OCI-LY7 (cell line): ENCODE results near the gene NOL9. TPM values are rescaled to one million over a fixed set of nuclear protein-coding genes. Genes with fewer than 3 reads are reported as not detected.
A peak's percentile ranks its signal among the peaks of the same experiment; 100 is the strongest.

Experiments
- BruUV-seq: library from RNA; stranded (reverse); fragments of 400-500 nt; replicated peaks from 2 replicates; lab custom pipeline; 2021; lab: Mats Ljungman, UMichigan
- CTCF ChIA-PET: fragments of 300-600 bp; sonication (Branson Sonifier 250); formaldehyde crosslinking; loops from one replicate; lab custom pipeline; 2022; ENCODE audit warnings: antibody characterized with exemption; ENCODE audit not compliant: unreplicated experiment; lab: Charles Lee
- POLR2A ChIA-PET: fragments of 300-600 bp; sonication (Branson Sonifier 250); formaldehyde crosslinking; loops from one replicate; lab custom pipeline; 2022; ENCODE audit warnings: antibody characterized with exemption; lab: Charles Lee
- DNase-seq: peaks from one replicate; pipeline ENCODE4 v3.0.0-alpha.2; 2015; ENCODE audit warnings: low spot score
- H2AFZ ChIP-seq: fragments of 200-600 bp; sonication (generic), shearing (Covaris generic); 2 replicates; pipeline ENCODE4 v1.6.1; 2014; ENCODE audit warnings: mild to moderate bottlenecking, antibody characterized with exemption, low read length, moderate library complexity
- H3K27ac ChIP-seq: fragments of 200-600 bp; sonication (generic); 2 replicates; pipeline ENCODE4 v1.5.1; 2014; ENCODE audit warnings: mixed run types, low read depth, mild to moderate bottlenecking, moderate library complexity, low read length, inconsistent platforms; ENCODE audit not compliant: poor library complexity, severe bottlenecking
- H3K36me3 ChIP-seq: fragments of 200-600 bp; sonication (generic); 2 replicates; pipeline ENCODE4 v1.6.1; 2014; ENCODE audit warnings: mild to moderate bottlenecking, antibody characterized with exemption, low read length, moderate library complexity, mixed read lengths; ENCODE audit not compliant: insufficient read depth
- H3K4me1 ChIP-seq: fragments of 200-600 bp; sonication (generic); 2 replicates; pipeline ENCODE4 v1.5.1; 2014; ENCODE audit warnings: mild to moderate bottlenecking, low read length; ENCODE audit not compliant: insufficient read depth, poor library complexity, severe bottlenecking
- H3K4me2 ChIP-seq: fragments of 200-600 bp; sonication (generic); 2 replicates; pipeline ENCODE4 v1.6.1; 2014; ENCODE audit warnings: mild to moderate bottlenecking, low read length
- H3K4me3 ChIP-seq: fragments of 200-600 bp; sonication (generic); 2 replicates; pipeline ENCODE4 v1.5.1; 2014; ENCODE audit warnings: mild to moderate bottlenecking, low read depth, low read length; ENCODE audit not compliant: poor library complexity, severe bottlenecking
- H3K79me2 ChIP-seq: fragments of 200-600 bp; sonication (generic); 2 replicates; pipeline ENCODE4 v1.6.1; 2016; ENCODE audit warnings: low read depth, mild to moderate bottlenecking, low read length, moderate library complexity, mixed read lengths; ENCODE audit not compliant: insufficient read depth
- H3K9me2 ChIP-seq: fragments of 200-600 bp; sonication (generic); 2 replicates; pipeline ENCODE4 v1.6.1; 2016; ENCODE audit warnings: mild to moderate bottlenecking, low read length, mixed read lengths; ENCODE audit not compliant: insufficient read depth
- H3K9me3 ChIP-seq: fragments of 200-600 bp; sonication (generic); 2 replicates; pipeline ENCODE4 v1.6.1; 2014; ENCODE audit warnings: mild to moderate bottlenecking, mixed run types, low read length, mixed read lengths
- H4K20me1 ChIP-seq: fragments of 200-600 bp; sonication (generic); 2 replicates; pipeline ENCODE4 v1.6.1; 2014; ENCODE audit warnings: mild to moderate bottlenecking, antibody characterized with exemption, low read length, moderate library complexity, mixed read lengths; ENCODE audit not compliant: insufficient read depth
- EZH2phosphoT487 ChIP-seq: fragments of 200-600 bp; sonication (generic); IDR thresholded peaks from 2 replicates; pipeline ENCODE4 v1.6.1; 2018; ENCODE audit warnings: low read depth, borderline replicate concordance, mild to moderate bottlenecking, mixed run types, antibody characterized with exemption, low read length, moderate library complexity, mixed read lengths
- intact Hi-C: fragments of 100-400 bp; cut with micrococcal nuclease; formaldehyde crosslinking; loops from one replicate; pipeline ENCODE4 v1.10.0; 2022; ENCODE audit not compliant: unreplicated experiment
- total RNA-seq, 2 experiments: library from RNA; depleted of rRNA in 1 of 2; stranded (reverse); fragments of >200 nt in 1 of 2; shearing (Covaris generic) in 1 of 2; gene quantifications; 2 replicates each; pipeline ENCODE4 v1.2.3, GENCODE V29; 2014 to 2022
- TF ChIP-seq, protein P1 (sequence below): fragments of 200-600 bp; sonication (generic); conservative IDR thresholded peaks from 2 replicates; pipeline ENCODE4 v1.5.1; 2014; ENCODE audit warnings: mild to moderate bottlenecking, antibody characterized with exemption, low read length, moderate library complexity, mixed read lengths

NOL9 gene
- total RNA-seq, 2 experiments from 2014 or later = 39.1 to 58.8 TPM

DNA sequence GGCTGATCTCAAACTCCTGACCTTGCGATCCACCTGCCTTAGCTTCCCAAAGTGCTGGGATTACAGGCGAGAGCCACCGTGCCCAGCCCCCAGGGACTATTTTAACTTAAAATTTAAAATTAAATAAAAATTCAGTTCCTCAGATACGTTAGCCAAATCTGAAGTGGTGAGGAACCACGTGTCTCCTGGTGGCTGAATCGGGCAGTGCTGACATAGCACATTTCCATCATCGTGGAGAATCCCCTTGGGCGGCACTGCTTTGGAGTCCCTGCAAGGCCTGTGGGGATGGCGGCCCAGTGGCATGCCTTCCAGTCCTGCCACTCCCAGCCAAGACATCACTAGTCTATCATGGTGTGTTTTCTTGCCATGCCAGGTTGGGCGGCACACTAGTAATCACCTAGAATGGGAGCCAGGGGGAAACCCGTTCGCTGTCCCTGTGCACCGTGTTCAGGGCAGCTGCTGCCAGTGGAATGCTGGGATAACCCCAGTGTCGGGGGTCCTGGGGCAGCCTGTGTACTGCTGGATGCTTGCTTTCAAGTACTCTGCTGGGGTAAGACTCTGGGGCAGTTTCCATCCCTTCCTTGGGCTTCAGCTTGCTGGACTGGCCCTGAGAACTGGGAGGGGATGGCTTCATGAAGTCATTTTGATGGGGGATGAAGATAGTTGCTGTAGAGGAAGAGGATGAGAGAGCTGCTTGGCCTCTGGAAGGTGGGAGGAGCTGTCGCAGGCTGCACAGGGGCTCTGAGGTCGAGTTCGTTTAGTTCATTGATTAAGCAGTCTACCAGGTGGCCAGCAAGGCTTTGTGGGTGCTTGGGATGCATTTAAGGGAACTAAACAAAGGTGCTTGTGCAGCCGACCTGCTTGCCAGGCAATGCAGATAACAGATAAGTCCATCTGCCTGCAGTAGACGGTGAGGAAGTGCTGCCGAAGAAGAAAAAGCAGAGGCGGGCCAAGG, 30.1 kb upstream of the NOL9 start:
- Histone ChIP-seq H4K20me1 (no peaks in the 10 kb centered on the region), H2AFZ (no peak overlapping the region), H3K4me1 (peaks cover 36% of the 10 kb centered on the region), H3K79me2 (peaks cover 19% of the 10 kb centered on the region), H3K9me3 (no peaks in the 10 kb centered on the region), H3K27ac (no peak overlapping the region), H3K36me3 (peaks cover 27% of the 10 kb centered on the region), H3K4me3 (no peak overlapping the region), H3K4me2 (peak overlapping the region; percentile 9; the same call in 1 of the 2 replicates), H3K9me2 (no peaks in the 10 kb centered on the region)
- TF ChIP-seq EZH2phosphoT487 = no peak
- TF ChIP-seq, protein P1, sequence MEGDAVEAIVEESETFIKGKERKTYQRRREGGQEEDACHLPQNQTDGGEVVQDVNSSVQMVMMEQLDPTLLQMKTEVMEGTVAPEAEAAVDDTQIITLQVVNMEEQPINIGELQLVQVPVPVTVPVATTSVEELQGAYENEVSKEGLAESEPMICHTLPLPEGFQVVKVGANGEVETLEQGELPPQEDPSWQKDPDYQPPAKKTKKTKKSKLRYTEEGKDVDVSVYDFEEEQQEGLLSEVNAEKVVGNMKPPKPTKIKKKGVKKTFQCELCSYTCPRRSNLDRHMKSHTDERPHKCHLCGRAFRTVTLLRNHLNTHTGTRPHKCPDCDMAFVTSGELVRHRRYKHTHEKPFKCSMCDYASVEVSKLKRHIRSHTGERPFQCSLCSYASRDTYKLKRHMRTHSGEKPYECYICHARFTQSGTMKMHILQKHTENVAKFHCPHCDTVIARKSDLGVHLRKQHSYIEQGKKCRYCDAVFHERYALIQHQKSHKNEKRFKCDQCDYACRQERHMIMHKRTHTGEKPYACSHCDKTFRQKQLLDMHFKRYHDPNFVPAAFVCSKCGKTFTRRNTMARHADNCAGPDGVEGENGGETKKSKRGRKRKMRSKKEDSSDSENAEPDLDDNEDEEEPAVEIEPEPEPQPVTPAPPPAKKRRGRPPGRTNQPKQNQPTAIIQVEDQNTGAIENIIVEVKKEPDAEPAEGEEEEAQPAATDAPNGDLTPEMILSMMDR = no peak
- DNase-seq = no peak
- CTCF ChIA-PET = no interaction called here
- intact Hi-C loops = no loop called here
- no TSS peak for BruUV-seq
- POLR2A ChIA-PET = interaction anchor here (0.7 kb wide), 1 partner anchor 42 kb away, joined by 4 read pairs; no protein-coding TSS in a partner anchor

DNA sequence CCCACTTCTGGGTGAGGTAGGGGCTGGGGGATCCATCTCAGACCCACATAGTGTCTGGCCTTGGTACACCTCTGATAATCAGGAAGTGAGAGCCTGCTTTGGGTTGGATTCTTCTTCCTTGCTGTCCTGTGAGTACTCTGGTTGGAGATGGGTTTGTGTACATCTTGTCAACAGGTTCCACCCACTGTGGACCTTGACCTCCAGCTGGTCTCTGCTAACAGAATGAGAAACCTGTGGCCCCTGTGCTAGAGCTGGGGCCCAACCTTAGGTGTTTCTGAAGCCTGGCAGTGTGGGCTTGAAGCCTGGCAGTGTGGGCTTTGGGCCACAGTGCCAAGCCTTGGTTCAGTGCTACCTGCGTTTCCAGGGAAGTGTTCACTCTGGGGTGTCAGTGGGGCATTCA, 28.1 kb upstream of the NOL9 start:
- POLR2A ChIA-PET = interaction anchor here (0.6 to 1.1 kb wide), 2 partner anchors 29 to 123 kb away, joined by 3 to 4 read pairs; no protein-coding TSS in a partner anchor
- peaks cover 35% of the 10 kb centered on the region for H3K4me1 ChIP-seq
- H3K9me3 ChIP-seq = no peaks in the 10 kb centered on the region
- H2AFZ ChIP-seq = no peak overlapping the region
- H3K4me2 ChIP-seq = peak overlapping the region; percentile 98
- CTCF ChIA-PET = no interaction called here
- peak overlapping the region; percentile 86 for H3K4me3 ChIP-seq
- intact Hi-C loops = no loop called here
- H3K27ac ChIP-seq = peak overlapping the region; percentile 47
- no peaks in the 10 kb centered on the region for H4K20me1 ChIP-seq
- TF ChIP-seq EZH2phosphoT487 = no peak
- TF ChIP-seq, protein P1 = no peak
- no peak for DNase-seq
- BruUV-seq = TSS peak; percentile 45
- H3K79me2 ChIP-seq = peaks cover 19% of the 10 kb centered on the region
- H3K9me2 ChIP-seq = no peaks in the 10 kb centered on the region
- H3K36me3 ChIP-seq = peaks cover 7% of the 10 kb centered on the region; the same call in 1 of the 2 replicates
